Measurements from ENCODE around the gene PIP5KL1.

The PIP5KL1 gene

GRCh38 chr9:127965953-127966352 is 35.4 kb upstream of the PIP5KL1 start:
- Histone ChIP-seq H3K56ac (ENCODE audit: low read length) (peak overlapping the region; percentile 43), H3K4me3 (ENCODE audit: low read length) (no peak overlapping the region), H3K4me1 (ENCODE audit: control insufficient read depth, low read depth, low read length) (no peaks in the 10 kb centered on the region), H2BK15ac (replicated peaks; ENCODE audit: low read depth) (no peak overlapping the region), H3K36me3 (ENCODE audit: control insufficient read depth, insufficient read depth, low read length) (no peaks in the 10 kb centered on the region), H3K79me2 (ENCODE audit: control insufficient read depth, insufficient read depth, low read length) (peaks cover 73% of the 10 kb centered on the region), H3K9ac (ENCODE audit: low read length) (peak overlapping the region; percentile 35), H3K27me3 (ENCODE audit: insufficient read depth, low read length, poor library complexity) (no peaks in the 10 kb centered on the region), H4K5ac (ENCODE audit: low read length) (no peak overlapping the region), H2BK120ac (ENCODE audit: low read depth, low read length) (no peak overlapping the region), H3K27ac (ENCODE audit: low read depth, low read length) (peak overlapping the region; percentile 19), H3K4ac (ENCODE audit: low read depth, low read length) (peak overlapping the region; percentile 49), H3K23ac (ENCODE audit: low read length) (no peak overlapping the region), H2AK5ac (ENCODE audit: low read length) (no peak overlapping the region), H3K79me1 (ENCODE audit: low read length) (peaks cover 39% of the 10 kb centered on the region), H3K4me2 (ENCODE audit: low read length) (no peak overlapping the region), H2BK5ac (ENCODE audit: low read length) (no peak overlapping the region), H4K8ac (ENCODE audit: low read depth, low read length) (no peak overlapping the region), H3K18ac (ENCODE audit: low read length) (peak overlapping the region; percentile 11)
- DNase-seq = no peak
- WGBS (ENCODE audit: extremely low coverage, insufficient coverage, low lambda C conversion rate) = no CpG with 5 or more reads among the region's 6 CpGs

- Histone ChIP-seq H3K4me2 (ENCODE audit: low read length) (no peak overlapping the region), H4K5ac (ENCODE audit: low read length) (no peak overlapping the region), H2AK5ac (ENCODE audit: low read length) (no peak overlapping the region), H3K79me2 (ENCODE audit: control insufficient read depth, insufficient read depth, low read length) (peaks cover 58% of the 10 kb centered on the region), H3K27ac (ENCODE audit: low read depth, low read length) (no peak overlapping the region), H3K23ac (ENCODE audit: low read length) (no peak overlapping the region), H3K36me3 (ENCODE audit: control insufficient read depth, insufficient read depth, low read length) (no peaks in the 10 kb centered on the region), H3K56ac (ENCODE audit: low read length) (no peak overlapping the region), H4K8ac (ENCODE audit: low read depth, low read length) (no peak overlapping the region), H3K18ac (ENCODE audit: low read length) (no peak overlapping the region), H2BK120ac (ENCODE audit: low read depth, low read length) (no peak overlapping the region), H3K4me1 (ENCODE audit: control insufficient read depth, low read depth, low read length) (no peaks in the 10 kb centered on the region), H3K79me1 (ENCODE audit: low read length) (peaks cover 29% of the 10 kb centered on the region), H3K4ac (ENCODE audit: low read depth, low read length) (no peak overlapping the region), H2BK5ac (ENCODE audit: low read length) (no peak overlapping the region), H3K9ac (ENCODE audit: low read length) (no peak overlapping the region), H3K4me3 (ENCODE audit: low read length) (no peak overlapping the region), H2BK15ac (replicated peaks; ENCODE audit: low read depth) (no peak overlapping the region), H3K27me3 (ENCODE audit: insufficient read depth, low read length, poor library complexity) (no peaks in the 10 kb centered on the region)
- no peak for DNase-seq
- WGBS (ENCODE audit: extremely low coverage, insufficient coverage, low lambda C conversion rate) = no CpG with 5 or more reads among the region's 19 CpGs
These were observed 32.9 kb upstream of the PIP5KL1 start for GRCh38 chr9:127963359-127964064.

GRCh38 chr9:127963041-127963358 is 32.4 kb upstream of the PIP5KL1 start:
- H3K79me1 ChIP-seq (ENCODE audit: low read length) = peaks cover 29% of the 10 kb centered on the region
- no peak overlapping the region for H3K9ac ChIP-seq (ENCODE audit: low read length)
- H3K4ac ChIP-seq (ENCODE audit: low read depth, low read length) = no peak overlapping the region
- no peaks in the 10 kb centered on the region for H3K27me3 ChIP-seq (ENCODE audit: insufficient read depth, low read length, poor library complexity)
- no peak for DNase-seq
- H2BK5ac ChIP-seq (ENCODE audit: low read length) = no peak overlapping the region
- no peak overlapping the region for H3K4me3 ChIP-seq (ENCODE audit: low read length)
- peaks cover 54% of the 10 kb centered on the region for H3K79me2 ChIP-seq (ENCODE audit: control insufficient read depth, insufficient read depth, low read length)
- no peak overlapping the region for H4K5ac ChIP-seq (ENCODE audit: low read length)
- no peaks in the 10 kb centered on the region for H3K4me1 ChIP-seq (ENCODE audit: control insufficient read depth, low read depth, low read length)
- no peak overlapping the region for H4K8ac ChIP-seq (ENCODE audit: low read depth, low read length)
- no peak overlapping the region for H3K18ac ChIP-seq (ENCODE audit: low read length)
- no peak overlapping the region for H2BK120ac ChIP-seq (ENCODE audit: low read depth, low read length)
- no peak overlapping the region for H3K4me2 ChIP-seq (ENCODE audit: low read length)
- no peak overlapping the region for H2AK5ac ChIP-seq (ENCODE audit: low read length)
- H3K23ac ChIP-seq (ENCODE audit: low read length) = no peak overlapping the region
- no peak overlapping the region for H3K27ac ChIP-seq (ENCODE audit: low read depth, low read length)
- no peak overlapping the region for H2BK15ac ChIP-seq (replicated peaks; ENCODE audit: low read depth)
- H3K56ac ChIP-seq (ENCODE audit: low read length) = no peak overlapping the region
- H3K36me3 ChIP-seq (ENCODE audit: control insufficient read depth, insufficient read depth, low read length) = no peaks in the 10 kb centered on the region
- WGBS (ENCODE audit: extremely low coverage, insufficient coverage, low lambda C conversion rate) = no CpG with 5 or more reads among the region's 3 CpGs

- Histone ChIP-seq H4K8ac (ENCODE audit: low read depth, low read length) (no peak overlapping the region), H3K4me1 (ENCODE audit: control insufficient read depth, low read depth, low read length) (no peaks in the 10 kb centered on the region)
These were observed 31.7 kb upstream of the PIP5KL1 start for GRCh38 chr9:127962278-127962677.

GRCh38 chr9:127961613-127962155 is 31.1 kb upstream of the PIP5KL1 start:
- Histone ChIP-seq H4K8ac (ENCODE audit: low read depth, low read length) (no peak overlapping the region), H3K79me1 (ENCODE audit: low read length) (peaks cover 28% of the 10 kb centered on the region), H3K27ac (ENCODE audit: low read depth, low read length) (no peak overlapping the region), H3K56ac (ENCODE audit: low read length) (no peak overlapping the region), H3K36me3 (ENCODE audit: control insufficient read depth, insufficient read depth, low read length) (no peaks in the 10 kb centered on the region), H3K18ac (ENCODE audit: low read length) (no peak overlapping the region), H3K9ac (ENCODE audit: low read length) (no peak overlapping the region), H2BK120ac (ENCODE audit: low read depth, low read length) (no peak overlapping the region), H3K27me3 (ENCODE audit: insufficient read depth, low read length, poor library complexity) (no peaks in the 10 kb centered on the region), H3K4me1 (ENCODE audit: control insufficient read depth, low read depth, low read length) (no peaks in the 10 kb centered on the region), H3K23ac (ENCODE audit: low read length) (no peak overlapping the region), H3K4me3 (ENCODE audit: low read length) (no peak overlapping the region), H2AK5ac (ENCODE audit: low read length) (no peak overlapping the region), H2BK5ac (ENCODE audit: low read length) (no peak overlapping the region), H2BK15ac (replicated peaks; ENCODE audit: low read depth) (no peak overlapping the region), H3K4ac (ENCODE audit: low read depth, low read length) (no peak overlapping the region), H3K79me2 (ENCODE audit: control insufficient read depth, insufficient read depth, low read length) (peaks cover 46% of the 10 kb centered on the region), H4K5ac (ENCODE audit: low read length) (no peak overlapping the region), H3K4me2 (ENCODE audit: low read length) (no peak overlapping the region)
- no peak for DNase-seq
- WGBS (ENCODE audit: extremely low coverage, insufficient coverage, low lambda C conversion rate) = no CpG with 5 or more reads among the region's 13 CpGs

More at GRCh38 chr9:127962278-127962677, 31.7 kb upstream of the PIP5KL1 start:
- Histone ChIP-seq H3K79me2 (ENCODE audit: control insufficient read depth, insufficient read depth, low read length) (peaks cover 49% of the 10 kb centered on the region), H3K4ac (ENCODE audit: low read depth, low read length) (no peak overlapping the region), H3K18ac (ENCODE audit: low read length) (no peak overlapping the region), H4K5ac (ENCODE audit: low read length) (no peak overlapping the region), H2AK5ac (ENCODE audit: low read length) (no peak overlapping the region), H3K27me3 (ENCODE audit: insufficient read depth, low read length, poor library complexity) (no peaks in the 10 kb centered on the region), H3K27ac (ENCODE audit: low read depth, low read length) (no peak overlapping the region), H3K79me1 (ENCODE audit: low read length) (peaks cover 26% of the 10 kb centered on the region), H2BK5ac (ENCODE audit: low read length) (no peak overlapping the region), H3K4me2 (ENCODE audit: low read length) (no peak overlapping the region), H3K56ac (ENCODE audit: low read length) (no peak overlapping the region), H2BK120ac (ENCODE audit: low read depth, low read length) (no peak overlapping the region), H3K36me3 (ENCODE audit: control insufficient read depth, insufficient read depth, low read length) (no peaks in the 10 kb centered on the region), H2BK15ac (replicated peaks; ENCODE audit: low read depth) (no peak overlapping the region), H3K9ac (ENCODE audit: low read length) (no peak overlapping the region), H3K23ac (ENCODE audit: low read length) (no peak overlapping the region), H3K4me3 (ENCODE audit: low read length) (no peak overlapping the region)
- DNase-seq = no peak
- WGBS (ENCODE audit: extremely low coverage, insufficient coverage, low lambda C conversion rate) = no CpG with 5 or more reads among the region's 3 CpGs

- no peak overlapping the region for H3K4me2 ChIP-seq (ENCODE audit: low read length)
- H3K4me3 ChIP-seq (ENCODE audit: low read length) = no peak overlapping the region
- H2BK15ac ChIP-seq (replicated peaks; ENCODE audit: low read depth) = no peak overlapping the region
- no peak overlapping the region for H2BK120ac ChIP-seq (ENCODE audit: low read depth, low read length)
- H2AK5ac ChIP-seq (ENCODE audit: low read length) = no peak overlapping the region
- no peaks in the 10 kb centered on the region for H3K4me1 ChIP-seq (ENCODE audit: control insufficient read depth, low read depth, low read length)
- no peak overlapping the region for H4K8ac ChIP-seq (ENCODE audit: low read depth, low read length)
- no CpG with 5 or more reads among the region's 2 CpGs for WGBS (ENCODE audit: extremely low coverage, insufficient coverage, low lambda C conversion rate)
- no peak overlapping the region for H2BK5ac ChIP-seq (ENCODE audit: low read length)
- H3K79me1 ChIP-seq (ENCODE audit: low read length) = peaks cover 26% of the 10 kb centered on the region
- no peak overlapping the region for H3K56ac ChIP-seq (ENCODE audit: low read length)
- no peak overlapping the region for H3K18ac ChIP-seq (ENCODE audit: low read length)
- H3K79me2 ChIP-seq (ENCODE audit: control insufficient read depth, insufficient read depth, low read length) = peaks cover 43% of the 10 kb centered on the region
- no peak overlapping the region for H3K23ac ChIP-seq (ENCODE audit: low read length)
- no peak overlapping the region for H3K9ac ChIP-seq (ENCODE audit: low read length)
- no peak for DNase-seq
- H3K27me3 ChIP-seq (ENCODE audit: insufficient read depth, low read length, poor library complexity) = no peaks in the 10 kb centered on the region
- no peak overlapping the region for H3K27ac ChIP-seq (ENCODE audit: low read depth, low read length)
- no peaks in the 10 kb centered on the region for H3K36me3 ChIP-seq (ENCODE audit: control insufficient read depth, insufficient read depth, low read length)
- no peak overlapping the region for H4K5ac ChIP-seq (ENCODE audit: low read length)
- no peak overlapping the region for H3K4ac ChIP-seq (ENCODE audit: low read depth, low read length)
These were observed 30.5 kb upstream of the PIP5KL1 start for GRCh38 chr9:127961155-127961490.
